ENCODE results near the gene EGR4. TPM values are rescaled to one million over a fixed set of nuclear protein-coding genes. Genes with fewer than 3 reads are reported as not detected.
A peak's percentile ranks its signal among the peaks of the same experiment; 100 is the strongest.

Gene EGR4
- total and polyA plus RNA-seq, 7 experiments from 2014 or later = 0.15 to 0.16 (median 0.15) TPM; not detected in 4

DNA sequence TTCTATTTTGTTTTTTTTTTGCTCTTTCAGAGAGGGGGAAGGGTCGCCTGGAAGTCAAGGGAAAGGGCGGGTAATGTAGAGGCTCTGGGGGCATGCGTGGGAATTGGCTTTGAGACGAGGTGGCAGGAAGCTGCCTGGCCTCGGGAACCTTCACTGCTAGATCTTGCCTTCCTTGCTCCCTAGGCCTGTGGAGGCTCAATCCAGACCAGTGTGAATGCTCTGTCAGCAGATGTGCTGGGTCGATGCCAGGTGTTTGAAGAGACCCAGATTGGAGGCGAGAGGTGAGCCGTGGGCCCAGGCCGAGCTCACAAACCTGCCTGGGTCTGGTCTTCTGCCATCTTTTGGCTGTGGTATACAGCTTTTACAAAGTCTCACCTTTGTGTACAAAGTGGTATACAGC is 43.7 kb downstream of the EGR4 start:
- ATAC-seq = no peak
- ChIA-PET CTCF (interaction anchor here (1.7 kb wide), 1 partner anchor 14 kb away, joined by 4 read pairs; no protein-coding TSS in a partner anchor), POLR2A (interaction anchor here (0.7 to 2.2 kb wide), 3 partner anchors 15 to 19 kb away, joined by 3 to 12 read pairs (median 3); partner anchors contain the start of genes CCT7 and PRADC1)
- no peaks in the 10 kb centered on the region for H3K9me3 Mint-ChIP-seq
- peaks cover 41 to 97% (median 47%) of the 10 kb centered on the region in 3 experiments for H3K36me3 ChIP-seq (ENCODE audit: control insufficient read depth in 2 of 3, insufficient read depth in 3 of 3, low read length in 3 of 3)
- H3K9me3 ChIP-seq (ENCODE audit: control insufficient read depth in 2 of 3, low read length in 3 of 3) = no peaks in the 10 kb centered on the region
- DNase-seq = no peak
- no peak overlapping the region for H3K4me3 ChIP-seq (ENCODE audit: low read length)
- intact Hi-C loops (cut with micrococcal nuclease) = no loop called here
- H3K27ac Mint-ChIP-seq = peak overlapping the region in 3 of 9 donors; percentile 33 to 60 (median 44)
- no peak overlapping the region for H3K4me3 Mint-ChIP-seq
- no peaks in the 10 kb centered on the region for H3K27me3 Mint-ChIP-seq
- H3K36me3 Mint-ChIP-seq = peaks cover 15 to 61% (median 38%) of the 10 kb centered on the region in 5 donors
- H3K27ac ChIP-seq (ENCODE audit: low read depth, low read length) = no peak overlapping the region
- no peaks in the 10 kb centered on the region for H3K27me3 ChIP-seq (ENCODE audit: control insufficient read depth in 2 of 2, insufficient read depth in 2 of 2, low read length in 2 of 2)
- H3K4me1 ChIP-seq (ENCODE audit: control insufficient read depth in 2 of 2, insufficient read depth in 2 of 2, low read length in 2 of 2) = no peaks in the 10 kb centered on the region
- peaks cover 0 to 15% (median under 1%) of the 10 kb centered on the region in 7 donors for H3K4me1 Mint-ChIP-seq

DNA sequence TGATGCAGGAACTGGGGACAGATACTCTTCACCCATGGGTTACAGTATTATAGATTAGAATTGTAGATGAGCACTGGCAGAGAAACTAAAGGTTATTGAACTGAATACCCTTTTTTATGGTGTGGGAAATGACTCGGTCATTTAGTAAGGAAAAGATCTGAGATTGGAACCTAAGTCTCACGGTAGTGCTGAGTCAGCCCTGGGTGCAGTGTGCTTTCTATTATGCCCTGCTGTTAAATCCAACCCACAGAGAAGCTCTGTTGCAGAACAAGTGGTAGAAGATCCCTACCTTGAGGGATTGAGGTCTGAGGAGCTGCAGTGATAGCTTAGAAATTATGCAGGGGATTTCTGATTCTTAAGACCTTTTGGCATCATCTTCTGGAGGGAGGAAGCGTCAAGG is 46.5 kb downstream of the EGR4 start:
- Mint-ChIP-seq H3K9me3 (no peaks in the 10 kb centered on the region), H3K4me1 (peaks cover 0 to 15% (median 4%) of the 10 kb centered on the region in 7 donors), H3K4me3 (no peak overlapping the region), H3K27ac (peak overlapping the region in 2 of 9 donors; percentile 18 to 59), H3K27me3 (no peaks in the 10 kb centered on the region), H3K36me3 (peaks cover 20 to 61% (median 33%) of the 10 kb centered on the region in 5 donors)
- Histone ChIP-seq H3K9me3 (ENCODE audit: control insufficient read depth in 2 of 3, low read length in 3 of 3) (no peaks in the 10 kb centered on the region), H3K36me3 (ENCODE audit: control insufficient read depth in 2 of 3, insufficient read depth in 3 of 3, low read length in 3 of 3) (peaks cover 42 to 98% (median 61%) of the 10 kb centered on the region in 3 experiments), H3K4me1 (ENCODE audit: control insufficient read depth in 2 of 2, insufficient read depth in 2 of 2, low read length in 2 of 2) (no peaks in the 10 kb centered on the region), H3K4me3 (ENCODE audit: low read length) (no peak overlapping the region), H3K27me3 (ENCODE audit: control insufficient read depth in 2 of 2, insufficient read depth in 2 of 2, low read length in 2 of 2) (no peaks in the 10 kb centered on the region), H3K27ac (ENCODE audit: low read depth, low read length) (no peak overlapping the region)
- ATAC-seq (no peak), DNase-seq (no peak)
- intact Hi-C loops (cut with micrococcal nuclease) = no loop called here
- ChIA-PET CTCF (interaction anchor here (0.6 to 0.9 kb wide), 2 partner anchors 43 to 182 kb away, joined by 3 to 4 read pairs; no protein-coding TSS in a partner anchor), POLR2A (interaction anchor here (0.7 kb wide), 1 partner anchor 56 kb away, joined by 6 read pairs; no protein-coding TSS in a partner anchor)

GRCh38 chr2:73244580-73244979 is 48.8 kb downstream of the EGR4 start:
- no peaks in the 10 kb centered on the region for H3K4me1 ChIP-seq (ENCODE audit: control insufficient read depth in 2 of 2, insufficient read depth in 2 of 2, low read length in 2 of 2)
- Mint-ChIP-seq H3K4me3 (no peak overlapping the region), H3K9me3 (no peaks in the 10 kb centered on the region), H3K27ac (peak overlapping the region in 3 of 9 donors; percentile 46 to 59 (median 56)), H3K4me1 (peaks cover 0 to 20% (median 5%) of the 10 kb centered on the region in 7 donors), H3K27me3 (no peaks in the 10 kb centered on the region), H3K36me3 (peaks cover 20 to 45% (median 24%) of the 10 kb centered on the region in 5 donors)
- H3K9me3 ChIP-seq (ENCODE audit: control insufficient read depth in 2 of 3, low read length in 3 of 3) = no peaks in the 10 kb centered on the region
- no peaks in the 10 kb centered on the region for H3K27me3 ChIP-seq (ENCODE audit: control insufficient read depth in 2 of 2, insufficient read depth in 2 of 2, low read length in 2 of 2)
- CTCF ChIA-PET = interaction anchor here (0.9 kb wide), 1 partner anchor 33 kb away, joined by 3 read pairs; no protein-coding TSS in a partner anchor
- H3K4me3 ChIP-seq (ENCODE audit: low read length) = no peak overlapping the region
- peaks cover 35 to 91% (median 56%) of the 10 kb centered on the region in 3 experiments for H3K36me3 ChIP-seq (ENCODE audit: control insufficient read depth in 2 of 3, insufficient read depth in 3 of 3, low read length in 3 of 3)
- H3K27ac ChIP-seq (ENCODE audit: low read depth, low read length) = no peak overlapping the region
- no peak for DNase-seq
- POLR2A ChIA-PET = interaction anchor here (0.6 to 1.2 kb wide), 2 partner anchors 9 to 362 kb away, joined by 4 read pairs; no protein-coding TSS in a partner anchor
- intact Hi-C loops (cut with micrococcal nuclease) = no loop called here
- no peak for ATAC-seq

GRCh38 chr2:73243884-73244570 is 49.3 kb downstream of the EGR4 start:
- no peak for DNase-seq
- intact Hi-C loops (cut with micrococcal nuclease) = no loop called here
- Mint-ChIP-seq H3K36me3 (peaks cover 16 to 39% (median 21%) of the 10 kb centered on the region in 5 donors), H3K4me1 (peaks cover 3 to 25% (median 11%) of the 10 kb centered on the region in 7 donors), H3K27me3 (no peaks in the 10 kb centered on the region), H3K27ac (peak overlapping the region in 2 of 9 donors; percentile 33 to 46), H3K4me3 (no peak overlapping the region), H3K9me3 (no peaks in the 10 kb centered on the region)
- no peaks in the 10 kb centered on the region for H3K9me3 ChIP-seq (ENCODE audit: control insufficient read depth in 2 of 3, low read length in 3 of 3)
- H3K4me1 ChIP-seq (ENCODE audit: control insufficient read depth in 2 of 2, insufficient read depth in 2 of 2, low read length in 2 of 2) = no peaks in the 10 kb centered on the region
- ChIA-PET CTCF (interaction anchor here (0.9 kb wide), 1 partner anchor 33 kb away, joined by 3 read pairs; no protein-coding TSS in a partner anchor), POLR2A (interaction anchor here (1.2 kb wide), 1 partner anchor 9 kb away, joined by 4 read pairs; no protein-coding TSS in a partner anchor)
- H3K4me3 ChIP-seq (ENCODE audit: low read length) = no peak overlapping the region
- ATAC-seq = no peak
- no peak overlapping the region for H3K27ac ChIP-seq (ENCODE audit: low read depth, low read length)
- H3K27me3 ChIP-seq (ENCODE audit: control insufficient read depth in 2 of 2, insufficient read depth in 2 of 2, low read length in 2 of 2) = no peaks in the 10 kb centered on the region
- peaks cover 34 to 91% (median 50%) of the 10 kb centered on the region in 3 experiments for H3K36me3 ChIP-seq (ENCODE audit: control insufficient read depth in 2 of 3, insufficient read depth in 3 of 3, low read length in 3 of 3)

Other genes with a start within 250 kb of the EGR4 start
- gene SFXN5, start 221.8 kb downstream of the EGR4 start, total RNA-seq = 10 to 100 TPM in 3 of 5 experiments, 1 to 10 TPM in 2; 8.8 to 17.4 (median 10.9) TPM
- 1 to 10 TPM; 2.2 to 4.4 TPM for gene SFXN5, start 221.8 kb downstream of the EGR4 start, polyA plus RNA-seq
- 10 to 100 TPM in 3 of 5 experiments, 1 to 10 TPM in 2; 8.6 to 13.2 (median 11.2) TPM for gene RAB11FIP5, start 180.6 kb downstream of the EGR4 start, total RNA-seq
- gene RAB11FIP5, start 180.6 kb downstream of the EGR4 start, polyA plus RNA-seq = 10 to 100 TPM in 1 of 2 donors, 1 to 10 TPM in 1; 5.6 to 12.0 TPM
- not detected for gene NOTO, start 91.0 kb downstream of the EGR4 start, total RNA-seq
- not detected for gene NOTO, start 91.0 kb downstream of the EGR4 start, polyA plus RNA-seq
- gene SMYD5, start 79.3 kb downstream of the EGR4 start, total RNA-seq = 10 to 100 TPM; 25.1 to 76.2 (median 42.7) TPM
- 10 to 100 TPM; 25.6 to 28.0 TPM for gene SMYD5, start 79.3 kb downstream of the EGR4 start, polyA plus RNA-seq
- gene PRADC1, start 60.3 kb downstream of the EGR4 start, total RNA-seq = 1 to 10 TPM; 4.3 to 8.8 (median 6.9) TPM
- gene PRADC1, start 60.3 kb downstream of the EGR4 start, polyA plus RNA-seq = 10 to 100 TPM; 25.1 to 29.5 TPM
- 100 to 1,000 TPM; 118 to 322 (median 181) TPM for gene CCT7, start 59.2 kb downstream of the EGR4 start, total RNA-seq
- gene CCT7, start 59.2 kb downstream of the EGR4 start, polyA plus RNA-seq = 100 to 1,000 TPM; 284 to 298 TPM
- gene FBXO41, start 9.1 kb downstream of the EGR4 start, total RNA-seq = 10 to 100 TPM; 13.2 to 19.6 (median 17.6) TPM
- gene FBXO41, start 9.1 kb downstream of the EGR4 start, polyA plus RNA-seq = 1 to 10 TPM; 1.5 to 3.2 TPM
- 10 to 100 TPM; 16.3 to 46.7 (median 23.5) TPM for gene ALMS1, start 92.3 kb upstream of the EGR4 start, total RNA-seq
- gene ALMS1, start 92.3 kb upstream of the EGR4 start, polyA plus RNA-seq = 1 to 10 TPM; 2.7 to 4.4 TPM